Smooth muscle cell (in vitro differentiated cells): ENCODE measurements around the gene RUNX1. TPM values are rescaled to one million over a fixed set of nuclear protein-coding genes. Genes with fewer than 3 reads are reported as not detected.

Experiments used
- DNase-seq: peaks from one replicate; lab custom pipeline; 2025; ENCODE audit not compliant: unreplicated experiment; lab: John Stamatoyannopoulos, UW
- H2AFZ ChIP-seq: fragments of 200-600 bp; sonication (generic); 2 replicates; pipeline ENCODE4 v1.6.0; 2016; ENCODE audit warnings: antibody characterized with exemption, low read depth, mild to moderate bottlenecking
- H3F3A ChIP-seq: fragments of 200-600 bp; sonication (generic); 2 replicates; pipeline ENCODE4 v1.6.0; 2017; ENCODE audit warnings: antibody characterized with exemption, low read depth
- H3K27ac ChIP-seq: fragments of 200-600 bp; sonication (generic); 2 replicates; pipeline ENCODE4 v1.5.1; 2016; ENCODE audit warnings: low read depth, mild to moderate bottlenecking
- H3K27me3 ChIP-seq: fragments of 200-600 bp; sonication (generic); 2 replicates; pipeline ENCODE4 v1.6.1; 2016; ENCODE audit warnings: low read depth, mild to moderate bottlenecking
- H3K36me3 ChIP-seq: fragments of 200-600 bp; sonication (generic); 2 replicates; pipeline ENCODE4 v1.5.1; 2016; ENCODE audit warnings: low read depth
- H3K4me1 ChIP-seq: fragments of 200-600 bp; sonication (generic); 2 replicates; pipeline ENCODE4 v1.5.1; 2016; ENCODE audit warnings: low read depth
- H3K4me2 ChIP-seq: fragments of 200-600 bp; sonication (generic); 2 replicates; pipeline ENCODE4 v1.6.0; 2016; ENCODE audit warnings: mild to moderate bottlenecking
- H3K4me3 ChIP-seq: fragments of 200-600 bp; sonication (generic); 2 replicates; pipeline ENCODE4 v1.5.1; 2016; ENCODE audit warnings: mild to moderate bottlenecking
- H3K79me2 ChIP-seq: fragments of 200-600 bp; sonication (generic); 2 replicates; pipeline ENCODE4 v1.6.0; 2016; ENCODE audit warnings: low read depth, mild to moderate bottlenecking
- H3K9ac ChIP-seq: fragments of 200-600 bp; sonication (generic); 2 replicates; pipeline ENCODE4 v1.6.0; 2016; ENCODE audit warnings: low read depth
- H3K9me3 ChIP-seq: fragments of 200-600 bp; sonication (generic); replicated peaks from 2 replicates; pipeline ENCODE4 v1.5.1; 2016; ENCODE audit warnings: low read depth
- H4K20me1 ChIP-seq: fragments of 200-600 bp; sonication (generic); 2 replicates; pipeline ENCODE4 v1.6.0; 2016; ENCODE audit warnings: low read depth
- WGBS: methylation state at CpG from one replicate; pipeline ENCODE4 v1.1.7; 2016; ENCODE audit warnings: low lambda C conversion rate; 5-methylcytosine and 5-hydroxymethylcytosine counted together
- polyA plus RNA-seq: library from polyadenylated mRNA; unstranded; fragments of >200 nt; fragmentation: Nextera tagmentation; extraction: Ambion mirVana; gene quantifications from 2 replicates; pipeline ENCODE4 v1.2.1, GENCODE V29; 2016
- total RNA-seq: library from RNA; depleted of rRNA; stranded (reverse); fragments of >200 nt; gene quantifications from 2 replicates; pipeline ENCODE4 v1.2.3, GENCODE V29; 2014
- TF ChIP-seq, protein P1 (sequence below): fragments of 200-600 bp; sonication (generic); IDR thresholded peaks from 2 replicates; pipeline ENCODE4 v1.5.1; 2017; ENCODE audit warnings: borderline replicate concordance, mild to moderate bottlenecking, antibody characterized with exemption; ENCODE audit not compliant: insufficient read depth, poor library complexity, severe bottlenecking

Gene RUNX1
- total and polyA plus RNA-seq, 2 experiments from 2014 or later: 33.4 to 97.6 TPM

DNA sequence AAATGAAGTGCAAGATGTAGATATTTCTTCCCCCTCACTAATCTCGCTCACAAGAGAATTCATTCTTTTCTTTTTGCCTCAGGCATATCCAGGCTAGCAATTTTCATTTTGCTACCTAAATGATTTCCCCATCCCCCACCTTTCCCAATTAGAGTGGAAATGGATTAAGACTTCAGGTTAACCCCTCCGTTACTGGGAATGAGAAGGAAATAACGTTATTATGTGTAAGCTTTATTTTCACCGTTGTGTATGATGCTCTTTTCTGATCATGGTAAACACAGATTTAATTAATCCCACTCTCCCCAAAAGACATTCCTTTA is 143.9 kb downstream of the RUNX1 start:
- no peak for DNase-seq
- Histone ChIP-seq H3K27me3 (no peaks in the 10 kb centered on the region), H3K4me3 (no peak overlapping the region), H3K9ac (no peak overlapping the region), H3F3A (no peaks in the 10 kb centered on the region), H3K27ac (no peak overlapping the region), H3K4me2 (no peak overlapping the region), H2AFZ (no peak overlapping the region), H3K79me2 (peaks cover 4% of the 10 kb centered on the region), H4K20me1 (peaks cover 83% of the 10 kb centered on the region), H3K4me1 (no peaks in the 10 kb centered on the region), H3K9me3 (no peaks in the 10 kb centered on the region), H3K36me3 (no peaks in the 10 kb centered on the region)
- 85% methylated on average over 4 of the region's 4 CpGs for WGBS
- TF ChIP-seq, protein P1, sequence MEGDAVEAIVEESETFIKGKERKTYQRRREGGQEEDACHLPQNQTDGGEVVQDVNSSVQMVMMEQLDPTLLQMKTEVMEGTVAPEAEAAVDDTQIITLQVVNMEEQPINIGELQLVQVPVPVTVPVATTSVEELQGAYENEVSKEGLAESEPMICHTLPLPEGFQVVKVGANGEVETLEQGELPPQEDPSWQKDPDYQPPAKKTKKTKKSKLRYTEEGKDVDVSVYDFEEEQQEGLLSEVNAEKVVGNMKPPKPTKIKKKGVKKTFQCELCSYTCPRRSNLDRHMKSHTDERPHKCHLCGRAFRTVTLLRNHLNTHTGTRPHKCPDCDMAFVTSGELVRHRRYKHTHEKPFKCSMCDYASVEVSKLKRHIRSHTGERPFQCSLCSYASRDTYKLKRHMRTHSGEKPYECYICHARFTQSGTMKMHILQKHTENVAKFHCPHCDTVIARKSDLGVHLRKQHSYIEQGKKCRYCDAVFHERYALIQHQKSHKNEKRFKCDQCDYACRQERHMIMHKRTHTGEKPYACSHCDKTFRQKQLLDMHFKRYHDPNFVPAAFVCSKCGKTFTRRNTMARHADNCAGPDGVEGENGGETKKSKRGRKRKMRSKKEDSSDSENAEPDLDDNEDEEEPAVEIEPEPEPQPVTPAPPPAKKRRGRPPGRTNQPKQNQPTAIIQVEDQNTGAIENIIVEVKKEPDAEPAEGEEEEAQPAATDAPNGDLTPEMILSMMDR: no peak

DNA sequence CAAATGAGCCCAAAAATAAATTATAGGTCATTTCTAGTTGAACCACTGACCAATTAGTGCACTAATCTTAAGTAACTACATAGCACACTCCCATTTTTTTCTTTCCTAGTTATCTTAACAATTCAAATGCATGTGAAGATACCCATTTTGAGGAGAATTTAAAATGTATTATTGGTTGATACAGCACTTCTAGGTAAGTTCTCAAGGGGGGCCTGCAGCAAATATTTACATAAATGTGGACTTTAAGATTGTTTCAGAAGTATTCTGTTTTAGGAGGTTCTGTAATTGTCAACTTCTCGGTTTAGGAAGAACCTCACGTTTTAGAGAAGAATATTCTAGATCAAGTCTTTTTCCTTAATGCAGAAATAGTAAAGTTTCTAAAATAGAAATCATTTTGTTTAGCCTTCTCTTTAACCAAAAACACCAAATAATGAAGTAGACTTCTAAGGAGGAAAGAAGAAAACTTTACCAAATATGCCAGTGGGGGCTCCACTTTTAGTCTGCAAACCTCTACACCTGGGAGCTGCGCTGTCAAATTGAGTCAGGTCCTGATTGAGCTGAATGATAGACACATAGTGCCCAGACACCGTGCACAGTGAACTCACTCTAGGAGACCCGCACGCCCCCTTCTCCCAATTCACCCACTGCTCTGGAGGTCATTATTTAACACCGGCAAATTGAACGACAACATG is 144.4 kb downstream of the RUNX1 start:
- Histone ChIP-seq H4K20me1 (peaks cover 84% of the 10 kb centered on the region), H3K4me2 (no peak overlapping the region), H2AFZ (no peak overlapping the region), H3K9me3 (no peaks in the 10 kb centered on the region), H3K4me1 (no peaks in the 10 kb centered on the region), H3K36me3 (no peaks in the 10 kb centered on the region), H3F3A (no peaks in the 10 kb centered on the region), H3K9ac (no peak overlapping the region), H3K79me2 (peaks cover 4% of the 10 kb centered on the region), H3K4me3 (no peak overlapping the region), H3K27me3 (no peaks in the 10 kb centered on the region), H3K27ac (no peak overlapping the region)
- TF ChIP-seq, protein P1: no peak
- no peak for DNase-seq
- WGBS: 83% methylated on average over 8 of the region's 8 CpGs

DNA sequence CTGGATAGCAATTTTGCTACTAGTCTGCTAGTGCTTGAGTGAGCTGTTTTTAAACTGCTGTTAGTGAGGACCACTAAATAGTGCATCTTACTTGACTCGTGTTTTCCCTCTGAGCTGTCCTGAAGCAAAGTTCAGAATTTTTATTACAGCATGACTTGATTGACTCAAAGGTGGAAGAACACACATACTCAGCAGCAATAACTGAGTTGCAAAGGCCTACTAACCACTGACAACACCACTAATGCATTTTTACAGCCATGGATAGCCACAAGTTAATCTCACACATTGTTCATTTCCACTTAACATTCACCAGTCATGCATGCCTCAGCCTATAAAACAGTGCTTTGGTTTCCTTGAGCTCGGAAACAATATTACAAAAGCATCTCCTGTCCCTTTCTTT is 148.7 kb downstream of the RUNX1 start:
- Histone ChIP-seq H3K9ac (no peak overlapping the region), H3K9me3 (no peaks in the 10 kb centered on the region), H3K79me2 (peaks cover 4% of the 10 kb centered on the region), H3K36me3 (no peaks in the 10 kb centered on the region), H4K20me1 (peaks cover 54% of the 10 kb centered on the region), H3K4me1 (no peaks in the 10 kb centered on the region), H3K4me3 (no peak overlapping the region), H3K4me2 (no peak overlapping the region), H3K27me3 (no peaks in the 10 kb centered on the region), H3K27ac (peak overlapping the region; percentile 8), H3F3A (no peaks in the 10 kb centered on the region), H2AFZ (no peak overlapping the region)
- TF ChIP-seq, protein P1: no peak
- no peak for DNase-seq
- 5% methylated on average over 2 of the region's 2 CpGs for WGBS

DNA sequence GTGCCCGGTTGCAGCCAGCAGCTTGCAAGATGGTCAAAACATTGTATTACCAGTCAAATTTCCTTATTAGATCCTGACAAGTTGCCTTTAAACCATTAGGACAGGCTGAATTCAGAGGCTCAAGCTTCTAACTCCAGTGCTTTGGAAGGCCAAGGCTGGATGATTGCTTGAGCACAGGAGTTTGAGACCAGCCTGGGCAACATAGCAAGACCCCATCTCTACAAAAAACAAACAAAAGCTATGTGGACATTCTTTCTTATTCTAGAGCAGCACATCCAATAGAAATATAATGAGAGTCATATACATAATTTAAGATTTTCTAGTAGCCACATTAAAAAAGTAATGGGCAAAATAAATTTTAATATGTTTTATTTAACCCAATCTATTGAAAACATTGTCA is 149.3 kb downstream of the RUNX1 start:
- H2AFZ ChIP-seq: no peak overlapping the region
- H3K4me3 ChIP-seq: no peak overlapping the region
- WGBS: 97% methylated on average over 1 of the region's 1 CpG
- no peak overlapping the region for H3K9ac ChIP-seq
- no peaks in the 10 kb centered on the region for H3K36me3 ChIP-seq
- H3F3A ChIP-seq: no peaks in the 10 kb centered on the region
- peak overlapping the region; percentile 8 for H3K27ac ChIP-seq
- H3K79me2 ChIP-seq: peaks cover 4% of the 10 kb centered on the region
- H3K27me3 ChIP-seq: no peaks in the 10 kb centered on the region
- no peaks in the 10 kb centered on the region for H3K4me1 ChIP-seq
- TF ChIP-seq, protein P1: no peak
- H3K4me2 ChIP-seq: no peak overlapping the region
- no peaks in the 10 kb centered on the region for H3K9me3 ChIP-seq
- H4K20me1 ChIP-seq: peaks cover 48% of the 10 kb centered on the region
- DNase-seq: no peak
